ENCODE measurements around the gene TMCC1. TPM values are rescaled to one million over a fixed set of nuclear protein-coding genes. Genes with fewer than 3 reads are reported as not detected.
"Not testable (repeated sequence)": the region's sequence is repeated elsewhere in the genome, so short reads cannot be mapped to it uniquely, and the experiment has no call there.

Gene TMCC1
- total and polyA plus RNA-seq, 2 donors, result 12.2 to 24.5 TPM

GRCh38 chr3:129645286-129645685 lies 248.2 kb downstream of the TMCC1 start:
- no peak for DNase-seq (ENCODE audit: low read depth in 6 of 9, low spot score in 9 of 9)
- Histone ChIP-seq H3K27ac (ENCODE audit: low read depth in 1 of 2, low read length in 1 of 2) (no peak overlapping the region), H3K36me3 (ENCODE audit: control insufficient read depth in 2 of 2, insufficient read depth in 2 of 2, low read length in 1 of 2) (peaks cover 0 to 4% of the 10 kb centered on the region in 2 donors), H3K27me3 (ENCODE audit: control insufficient read depth in 2 of 2, insufficient read depth in 1 of 2, low read length in 1 of 2) (no peaks in the 10 kb centered on the region), H3K4me1 (ENCODE audit: control insufficient read depth in 2 of 2, insufficient read depth in 2 of 2, low read length in 2 of 2) (no peaks in the 10 kb centered on the region), H3K9me3 (ENCODE audit: control insufficient read depth in 2 of 2, insufficient read depth in 1 of 2, low read length in 1 of 2) (no peaks in the 10 kb centered on the region), H3K4me3 (ENCODE audit: low read length in 2 of 2) (no peak overlapping the region)
- WGBS, result 23% methylated on average over 5 of the region's 5 CpGs

- WGBS, result 79% methylated on average over 3 of the region's 3 CpGs
- no peaks in the 10 kb centered on the region for H3K9me3 ChIP-seq (ENCODE audit: control insufficient read depth in 2 of 2, insufficient read depth in 1 of 2, low read length in 1 of 2)
- H3K27me3 ChIP-seq (ENCODE audit: control insufficient read depth in 2 of 2, insufficient read depth in 1 of 2, low read length in 1 of 2), result no peaks in the 10 kb centered on the region
- no peak overlapping the region for H3K27ac ChIP-seq (ENCODE audit: low read depth in 1 of 2, low read length in 1 of 2)
- no peaks in the 10 kb centered on the region for H3K4me1 ChIP-seq (ENCODE audit: control insufficient read depth in 2 of 2, insufficient read depth in 2 of 2, low read length in 2 of 2)
- no peak overlapping the region for H3K4me3 ChIP-seq (ENCODE audit: low read length in 2 of 2)
- H3K36me3 ChIP-seq (ENCODE audit: control insufficient read depth in 2 of 2, insufficient read depth in 2 of 2, low read length in 1 of 2), result peaks cover 0 to 4% of the 10 kb centered on the region in 2 donors
- no peak for DNase-seq (ENCODE audit: low read depth in 6 of 9, low spot score in 9 of 9)
Observed at GRCh38 chr3:129644836-129645235, 248.7 kb downstream of the TMCC1 start.

- not testable (repeated sequence) for H3K27me3 ChIP-seq (ENCODE audit: control insufficient read depth in 2 of 2, insufficient read depth in 1 of 2, low read length in 1 of 2); H3K36me3 ChIP-seq (ENCODE audit: control insufficient read depth in 2 of 2, insufficient read depth in 2 of 2, low read length in 1 of 2); H3K27ac ChIP-seq (ENCODE audit: low read depth in 1 of 2, low read length in 1 of 2); H3K4me3 ChIP-seq (ENCODE audit: low read length in 2 of 2); H3K9me3 ChIP-seq (ENCODE audit: control insufficient read depth in 2 of 2, insufficient read depth in 1 of 2, low read length in 1 of 2); DNase-seq (ENCODE audit: low read depth in 6 of 9, low spot score in 9 of 9); H3K4me1 ChIP-seq (ENCODE audit: control insufficient read depth in 2 of 2, insufficient read depth in 2 of 2, low read length in 2 of 2)
- WGBS, result 85% methylated on average over 9 of the region's 10 CpGs
Observed at GRCh38 chr3:129641567-129642260, 251.8 kb downstream of the TMCC1 start.

GRCh38 chr3:129640985-129641384 lies 252.5 kb downstream of the TMCC1 start:
- DNase-seq (ENCODE audit: low read depth in 6 of 9, low spot score in 9 of 9); H3K4me1 ChIP-seq (ENCODE audit: control insufficient read depth in 2 of 2, insufficient read depth in 2 of 2, low read length in 2 of 2); H3K9me3 ChIP-seq (ENCODE audit: control insufficient read depth in 2 of 2, insufficient read depth in 1 of 2, low read length in 1 of 2); H3K27ac ChIP-seq (ENCODE audit: low read depth in 1 of 2, low read length in 1 of 2); H3K4me3 ChIP-seq (ENCODE audit: low read length in 2 of 2); H3K36me3 ChIP-seq (ENCODE audit: control insufficient read depth in 2 of 2, insufficient read depth in 2 of 2, low read length in 1 of 2); H3K27me3 ChIP-seq (ENCODE audit: control insufficient read depth in 2 of 2, insufficient read depth in 1 of 2, low read length in 1 of 2): not testable (repeated sequence)
- WGBS, result 91% methylated on average over 7 of the region's 7 CpGs

- no peaks in the 10 kb centered on the region for H3K27me3 ChIP-seq (ENCODE audit: control insufficient read depth in 2 of 2, insufficient read depth in 1 of 2, low read length in 1 of 2)
- H3K27ac ChIP-seq (ENCODE audit: low read depth in 1 of 2, low read length in 1 of 2), result no peak overlapping the region
- H3K4me3 ChIP-seq (ENCODE audit: low read length in 2 of 2), result no peak overlapping the region
- 95% methylated on average over 3 of the region's 3 CpGs for WGBS
- H3K4me1 ChIP-seq (ENCODE audit: control insufficient read depth in 2 of 2, insufficient read depth in 2 of 2, low read length in 2 of 2), result no peaks in the 10 kb centered on the region
- DNase-seq (ENCODE audit: low read depth in 6 of 9, low spot score in 9 of 9), result no peak
- no peaks in the 10 kb centered on the region for H3K36me3 ChIP-seq (ENCODE audit: control insufficient read depth in 2 of 2, insufficient read depth in 2 of 2, low read length in 1 of 2)
- no peaks in the 10 kb centered on the region for H3K9me3 ChIP-seq (ENCODE audit: control insufficient read depth in 2 of 2, insufficient read depth in 1 of 2, low read length in 1 of 2)
Observed at GRCh38 chr3:129638481-129638880, 255.0 kb downstream of the TMCC1 start.

- DNase-seq (ENCODE audit: low read depth in 6 of 9, low spot score in 9 of 9), result no peak
- no peaks in the 10 kb centered on the region for H3K27me3 ChIP-seq (ENCODE audit: control insufficient read depth in 2 of 2, insufficient read depth in 1 of 2, low read length in 1 of 2)
- no peaks in the 10 kb centered on the region for H3K4me1 ChIP-seq (ENCODE audit: control insufficient read depth in 2 of 2, insufficient read depth in 2 of 2, low read length in 2 of 2)
- no peaks in the 10 kb centered on the region for H3K9me3 ChIP-seq (ENCODE audit: control insufficient read depth in 2 of 2, insufficient read depth in 1 of 2, low read length in 1 of 2)
- H3K4me3 ChIP-seq (ENCODE audit: low read length in 2 of 2), result no peak overlapping the region
- H3K27ac ChIP-seq (ENCODE audit: low read depth in 1 of 2, low read length in 1 of 2), result no peak overlapping the region
- 92% methylated on average over 3 of the region's 3 CpGs for WGBS
- no peaks in the 10 kb centered on the region for H3K36me3 ChIP-seq (ENCODE audit: control insufficient read depth in 2 of 2, insufficient read depth in 2 of 2, low read length in 1 of 2)
Observed at GRCh38 chr3:129636082-129636481, 257.4 kb downstream of the TMCC1 start.

GRCh38 chr3:129635656-129636055 lies 257.9 kb downstream of the TMCC1 start:
- Histone ChIP-seq H3K4me1 (ENCODE audit: control insufficient read depth in 2 of 2, insufficient read depth in 2 of 2, low read length in 2 of 2) (no peaks in the 10 kb centered on the region), H3K36me3 (ENCODE audit: control insufficient read depth in 2 of 2, insufficient read depth in 2 of 2, low read length in 1 of 2) (no peaks in the 10 kb centered on the region), H3K27ac (ENCODE audit: low read depth in 1 of 2, low read length in 1 of 2) (no peak overlapping the region), H3K9me3 (ENCODE audit: control insufficient read depth in 2 of 2, insufficient read depth in 1 of 2, low read length in 1 of 2) (no peaks in the 10 kb centered on the region), H3K27me3 (ENCODE audit: control insufficient read depth in 2 of 2, insufficient read depth in 1 of 2, low read length in 1 of 2) (no peaks in the 10 kb centered on the region), H3K4me3 (ENCODE audit: low read length in 2 of 2) (no peak overlapping the region)
- no peak for DNase-seq (ENCODE audit: low read depth in 6 of 9, low spot score in 9 of 9)
- WGBS, result 97% methylated on average over 4 of the region's 4 CpGs

GRCh38 chr3:129633751-129634481 lies 259.6 kb downstream of the TMCC1 start:
- H3K36me3 ChIP-seq (ENCODE audit: control insufficient read depth in 2 of 2, insufficient read depth in 2 of 2, low read length in 1 of 2), result no peaks in the 10 kb centered on the region
- WGBS, result 83% methylated on average over 10 of the region's 10 CpGs
- H3K4me1 ChIP-seq (ENCODE audit: control insufficient read depth in 2 of 2, insufficient read depth in 2 of 2, low read length in 2 of 2), result no peaks in the 10 kb centered on the region
- no peak for DNase-seq (ENCODE audit: low read depth in 6 of 9, low spot score in 9 of 9)
- H3K9me3 ChIP-seq (ENCODE audit: control insufficient read depth in 2 of 2, insufficient read depth in 1 of 2, low read length in 1 of 2), result no peaks in the 10 kb centered on the region
- H3K27me3 ChIP-seq (ENCODE audit: control insufficient read depth in 2 of 2, insufficient read depth in 1 of 2, low read length in 1 of 2), result peaks cover 0 to 2% of the 10 kb centered on the region in 2 donors
- H3K4me3 ChIP-seq (ENCODE audit: low read length in 2 of 2), result no peak overlapping the region
- no peak overlapping the region for H3K27ac ChIP-seq (ENCODE audit: low read depth in 1 of 2, low read length in 1 of 2)

- H3K27me3 ChIP-seq (ENCODE audit: control insufficient read depth in 2 of 2, insufficient read depth in 1 of 2, low read length in 1 of 2), result peaks cover 0 to 2% of the 10 kb centered on the region in 2 donors
- H3K27ac ChIP-seq (ENCODE audit: low read depth in 1 of 2, low read length in 1 of 2), result no peak overlapping the region
- H3K36me3 ChIP-seq (ENCODE audit: control insufficient read depth in 2 of 2, insufficient read depth in 2 of 2, low read length in 1 of 2), result no peaks in the 10 kb centered on the region
- H3K9me3 ChIP-seq (ENCODE audit: control insufficient read depth in 2 of 2, insufficient read depth in 1 of 2, low read length in 1 of 2), result no peaks in the 10 kb centered on the region
- no peak for DNase-seq (ENCODE audit: low read depth in 6 of 9, low spot score in 9 of 9)
- 98% methylated on average over 10 of the region's 10 CpGs for WGBS
- no peak overlapping the region for H3K4me3 ChIP-seq (ENCODE audit: low read length in 2 of 2)
- H3K4me1 ChIP-seq (ENCODE audit: control insufficient read depth in 2 of 2, insufficient read depth in 2 of 2, low read length in 2 of 2), result peaks cover 0 to 4% of the 10 kb centered on the region in 2 donors
Observed at GRCh38 chr3:129632977-129633376, 260.5 kb downstream of the TMCC1 start.
